ENCODE data around the gene CLTC. TPM values are rescaled to one million over a fixed set of nuclear protein-coding genes. Genes with fewer than 3 reads are reported as not detected.

CLTC gene
- total RNA-seq, 1 donor from 2014 or later, result 296 TPM

- no peaks in the 10 kb centered on the region for H3K36me3 ChIP-seq (ENCODE audit: control insufficient read depth, insufficient read depth, low read length)
- peak; percentile 21 for TF ChIP-seq CTCF (IDR thresholded peaks at IDR 0.05; ENCODE audit: insufficient read depth, low read length, poor library complexity, severe bottlenecking)
- no peaks in the 10 kb centered on the region for H3K27me3 ChIP-seq (ENCODE audit: control insufficient read depth, insufficient read depth, low read length)
- H3K4me3 ChIP-seq (ENCODE audit: low read depth, low read length), result no peak overlapping the region
- DNase-seq (ENCODE audit: low read depth), result no peak
Observed at GRCh38 chr17:59607817-59608403, 11.8 kb upstream of the CLTC start.

- H3K27me3 ChIP-seq (ENCODE audit: control insufficient read depth, insufficient read depth, low read length), result no peaks in the 10 kb centered on the region
- no peak overlapping the region for H3K4me3 ChIP-seq (ENCODE audit: low read depth, low read length)
- no peak for TF ChIP-seq CTCF (IDR thresholded peaks at IDR 0.05; ENCODE audit: insufficient read depth, low read length, poor library complexity, severe bottlenecking)
- DNase-seq (ENCODE audit: low read depth), result no peak
- no peaks in the 10 kb centered on the region for H3K36me3 ChIP-seq (ENCODE audit: control insufficient read depth, insufficient read depth, low read length)
Observed at GRCh38 chr17:59611503-59611902, 8.2 kb upstream of the CLTC start.

- TF ChIP-seq CTCF (IDR thresholded peaks at IDR 0.05; ENCODE audit: insufficient read depth, low read length, poor library complexity, severe bottlenecking), result no peak
Observed at GRCh38 chr17:59616253-59616920, 3.3 kb upstream of the CLTC start.

GRCh38 chr17:59617156-59617732 is 2.5 kb upstream of the CLTC start:
- no peaks in the 10 kb centered on the region for H3K27me3 ChIP-seq (ENCODE audit: control insufficient read depth, insufficient read depth, low read length)
- no peaks in the 10 kb centered on the region for H3K36me3 ChIP-seq (ENCODE audit: control insufficient read depth, insufficient read depth, low read length)
- no peak for TF ChIP-seq CTCF (IDR thresholded peaks at IDR 0.05; ENCODE audit: insufficient read depth, low read length, poor library complexity, severe bottlenecking)
- DNase-seq (ENCODE audit: low read depth), result no peak
- H3K4me3 ChIP-seq (ENCODE audit: low read depth, low read length), result no peak overlapping the region

More at GRCh38 chr17:59616253-59616920, 3.3 kb upstream of the CLTC start:
- DNase-seq (ENCODE audit: low read depth), result no peak
- Histone ChIP-seq H3K27me3 (ENCODE audit: control insufficient read depth, insufficient read depth, low read length) (no peaks in the 10 kb centered on the region), H3K36me3 (ENCODE audit: control insufficient read depth, insufficient read depth, low read length) (no peaks in the 10 kb centered on the region), H3K4me3 (ENCODE audit: low read depth, low read length) (no peak overlapping the region)

GRCh38 chr17:59619035-59619297 is 729 bp upstream of the CLTC start:
- no peak for DNase-seq (ENCODE audit: low read depth)
- Histone ChIP-seq H3K36me3 (ENCODE audit: control insufficient read depth, insufficient read depth, low read length) (no peaks in the 10 kb centered on the region), H3K4me3 (ENCODE audit: low read depth, low read length) (peak overlapping the region; percentile 96), H3K27me3 (ENCODE audit: control insufficient read depth, insufficient read depth, low read length) (no peaks in the 10 kb centered on the region)
- no peak for TF ChIP-seq CTCF (IDR thresholded peaks at IDR 0.05; ENCODE audit: insufficient read depth, low read length, poor library complexity, severe bottlenecking)

GRCh38 chr17:59620064-59620359 is 317 bp downstream of the CLTC start:
- no peaks in the 10 kb centered on the region for H3K27me3 ChIP-seq (ENCODE audit: control insufficient read depth, insufficient read depth, low read length)
- TF ChIP-seq CTCF (IDR thresholded peaks at IDR 0.05; ENCODE audit: insufficient read depth, low read length, poor library complexity, severe bottlenecking), result no peak
- no peaks in the 10 kb centered on the region for H3K36me3 ChIP-seq (ENCODE audit: control insufficient read depth, insufficient read depth, low read length)
- no peak for DNase-seq (ENCODE audit: low read depth)
- H3K4me3 ChIP-seq (ENCODE audit: low read depth, low read length), result peak overlapping the region; percentile 96
